Fibroblast of lung (primary cell): ENCODE results near the gene GRHL1.

Source experiments
- EZH2 ChIP-seq: IDR thresholded peaks from 2 replicates; pipeline ENCODE4 v1.5.1; 2012; ENCODE audit warnings: low read length, control low read depth, mild to moderate bottlenecking; ENCODE audit errors: missing control alignments
- TF ChIP-seq, protein P1 (sequence below), 2 donors: IDR thresholded peaks in 1 of 2; conservative IDR thresholded peaks in 1 of 2; 1 replicate in 1 of 2; 2 replicates in 1 of 2; pipeline ENCODE4 v1.5.1; 2011 to 2012; ENCODE audit warnings: low read length in 2 of 2, control low read depth in 1 of 2, inconsistent platforms in 1 of 2, low read depth in 1 of 2, mild to moderate bottlenecking in 1 of 2

DNA sequence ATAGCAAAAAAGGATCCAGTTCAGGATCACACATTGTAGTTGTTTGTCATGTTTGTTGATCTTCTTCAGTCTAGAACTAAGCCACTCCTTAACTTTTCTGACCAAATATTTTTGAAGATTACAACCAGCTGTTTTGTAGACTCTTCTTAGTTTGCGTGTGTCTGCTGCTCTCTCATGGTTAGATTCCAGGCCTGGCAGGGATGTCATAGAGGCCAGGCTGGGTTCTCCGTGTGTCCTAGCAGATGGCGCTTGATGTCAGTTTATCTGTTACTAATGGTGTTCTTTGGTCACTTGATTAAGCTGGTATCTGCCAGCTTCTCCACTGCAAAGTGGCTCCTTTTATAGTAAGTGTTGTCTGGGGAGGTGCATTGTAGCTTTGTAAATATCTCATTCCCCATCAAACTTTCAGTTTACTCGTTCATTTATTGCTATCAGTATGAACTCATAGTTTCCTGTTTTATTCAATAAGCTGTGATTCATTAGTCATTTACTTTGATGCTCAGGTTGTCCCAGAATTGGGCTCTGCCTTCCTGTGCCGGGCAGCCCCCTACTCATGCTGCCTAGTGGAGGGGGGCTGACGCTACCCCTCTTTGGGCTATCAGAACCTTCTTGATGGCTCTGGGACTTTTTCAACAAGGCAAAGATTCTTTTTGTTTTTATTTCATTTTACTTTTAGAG is 42.1 kb downstream of the GRHL1 start:
- TF ChIP-seq, protein P1, sequence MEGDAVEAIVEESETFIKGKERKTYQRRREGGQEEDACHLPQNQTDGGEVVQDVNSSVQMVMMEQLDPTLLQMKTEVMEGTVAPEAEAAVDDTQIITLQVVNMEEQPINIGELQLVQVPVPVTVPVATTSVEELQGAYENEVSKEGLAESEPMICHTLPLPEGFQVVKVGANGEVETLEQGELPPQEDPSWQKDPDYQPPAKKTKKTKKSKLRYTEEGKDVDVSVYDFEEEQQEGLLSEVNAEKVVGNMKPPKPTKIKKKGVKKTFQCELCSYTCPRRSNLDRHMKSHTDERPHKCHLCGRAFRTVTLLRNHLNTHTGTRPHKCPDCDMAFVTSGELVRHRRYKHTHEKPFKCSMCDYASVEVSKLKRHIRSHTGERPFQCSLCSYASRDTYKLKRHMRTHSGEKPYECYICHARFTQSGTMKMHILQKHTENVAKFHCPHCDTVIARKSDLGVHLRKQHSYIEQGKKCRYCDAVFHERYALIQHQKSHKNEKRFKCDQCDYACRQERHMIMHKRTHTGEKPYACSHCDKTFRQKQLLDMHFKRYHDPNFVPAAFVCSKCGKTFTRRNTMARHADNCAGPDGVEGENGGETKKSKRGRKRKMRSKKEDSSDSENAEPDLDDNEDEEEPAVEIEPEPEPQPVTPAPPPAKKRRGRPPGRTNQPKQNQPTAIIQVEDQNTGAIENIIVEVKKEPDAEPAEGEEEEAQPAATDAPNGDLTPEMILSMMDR (conservative IDR thresholded peaks at IDR 0.05 in 1 of 2, IDR thresholded peaks at IDR 0.05 in 1 of 2; ENCODE audit: low read depth in 1 of 2, low read length in 2 of 2): peak in 1 of 2 donors; percentile 17
- no peak for TF ChIP-seq EZH2
